NCI-H748 (cell line): Measurements from ENCODE around the gene COQ8A.
A peak's percentile ranks its signal among the peaks of the same experiment; 100 is the strongest.

Experiments
- DNase-seq: peaks from one replicate; lab custom pipeline; 2025; ENCODE audit not compliant: unreplicated experiment; lab: John Stamatoyannopoulos, UW

The COQ8A gene

DNA sequence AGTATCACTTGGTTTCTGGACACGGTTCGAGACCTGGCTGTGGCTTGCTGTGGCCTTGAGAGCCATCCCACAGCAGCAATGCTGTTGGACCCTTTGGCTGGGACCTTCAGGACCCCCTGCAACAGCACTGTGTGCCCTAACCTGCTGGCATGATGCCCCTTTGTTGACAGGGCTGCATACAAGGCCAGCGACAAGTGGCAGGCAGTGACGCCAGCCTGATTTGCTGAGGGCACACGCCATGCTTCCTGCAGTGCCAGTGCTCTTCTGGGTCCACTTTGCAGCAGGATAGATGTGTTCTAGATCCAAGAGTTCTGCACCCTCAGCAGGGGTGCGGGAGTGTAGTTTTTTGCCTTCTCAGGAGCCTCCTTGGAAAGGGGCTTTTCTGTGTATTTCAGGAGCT, 32.8 kb downstream of the COQ8A start:
- no peak for DNase-seq

- no peak for DNase-seq
Observed at GRCh38 chr1:226973371-226973897, 33.3 kb downstream of the COQ8A start.

GRCh38 chr1:226973898-226974543, 33.9 kb downstream of the COQ8A start:
- no peak for DNase-seq

- DNase-seq = no peak
Observed at GRCh38 chr1:226974544-226975258, 34.6 kb downstream of the COQ8A start.

GRCh38 chr1:226975259-226976250, 35.5 kb downstream of the COQ8A start:
- DNase-seq = peak; percentile 63

GRCh38 chr1:226976276-226976977, 36.3 kb downstream of the COQ8A start:
- no peak for DNase-seq

GRCh38 chr1:226976978-226977642, 37.0 kb downstream of the COQ8A start:
- no peak for DNase-seq

DNA sequence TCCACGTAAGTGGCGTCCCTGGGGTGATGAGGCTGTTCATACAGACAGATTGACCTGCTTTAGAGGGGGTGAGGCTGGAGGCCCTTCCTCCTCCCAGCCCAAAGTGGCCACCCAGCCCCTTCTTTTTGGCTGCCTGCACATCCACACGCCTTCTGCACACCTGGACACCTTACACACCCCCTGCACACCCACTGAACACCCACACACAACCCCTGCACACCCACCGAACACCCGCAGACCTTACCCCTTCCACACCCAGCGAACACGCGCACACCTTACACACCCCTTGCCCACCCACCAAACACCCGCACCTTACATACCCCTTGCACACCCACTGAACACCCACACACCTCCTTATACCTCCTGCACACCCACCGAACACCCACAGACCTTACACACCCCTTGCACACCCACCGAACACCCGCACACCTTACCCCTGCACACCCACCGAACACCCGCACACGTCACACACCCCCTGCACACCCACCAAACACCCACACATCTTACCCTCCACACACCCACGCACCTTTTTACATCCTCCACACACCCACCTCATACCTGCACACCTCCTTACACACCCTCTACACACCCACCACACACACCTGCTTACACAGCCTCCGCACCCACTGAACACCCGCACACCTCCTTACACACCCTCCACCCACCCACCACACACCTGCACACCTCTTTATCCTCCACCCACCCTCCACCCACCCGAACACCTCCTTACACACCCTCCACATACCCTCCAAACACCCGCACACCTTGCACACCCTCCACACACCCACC, 37.7 kb downstream of the COQ8A start:
- DNase-seq = no peak

GRCh38 chr1:226978432-226979114, 38.5 kb downstream of the COQ8A start:
- DNase-seq = no peak

GRCh38 chr1:226979115-226979516, 39.0 kb downstream of the COQ8A start:
- DNase-seq = no peak

GRCh38 chr1:226979517-226980121, 39.5 kb downstream of the COQ8A start:
- no peak for DNase-seq

- no peak for DNase-seq
Observed at GRCh38 chr1:226980122-226980560, 40.0 kb downstream of the COQ8A start.

DNA sequence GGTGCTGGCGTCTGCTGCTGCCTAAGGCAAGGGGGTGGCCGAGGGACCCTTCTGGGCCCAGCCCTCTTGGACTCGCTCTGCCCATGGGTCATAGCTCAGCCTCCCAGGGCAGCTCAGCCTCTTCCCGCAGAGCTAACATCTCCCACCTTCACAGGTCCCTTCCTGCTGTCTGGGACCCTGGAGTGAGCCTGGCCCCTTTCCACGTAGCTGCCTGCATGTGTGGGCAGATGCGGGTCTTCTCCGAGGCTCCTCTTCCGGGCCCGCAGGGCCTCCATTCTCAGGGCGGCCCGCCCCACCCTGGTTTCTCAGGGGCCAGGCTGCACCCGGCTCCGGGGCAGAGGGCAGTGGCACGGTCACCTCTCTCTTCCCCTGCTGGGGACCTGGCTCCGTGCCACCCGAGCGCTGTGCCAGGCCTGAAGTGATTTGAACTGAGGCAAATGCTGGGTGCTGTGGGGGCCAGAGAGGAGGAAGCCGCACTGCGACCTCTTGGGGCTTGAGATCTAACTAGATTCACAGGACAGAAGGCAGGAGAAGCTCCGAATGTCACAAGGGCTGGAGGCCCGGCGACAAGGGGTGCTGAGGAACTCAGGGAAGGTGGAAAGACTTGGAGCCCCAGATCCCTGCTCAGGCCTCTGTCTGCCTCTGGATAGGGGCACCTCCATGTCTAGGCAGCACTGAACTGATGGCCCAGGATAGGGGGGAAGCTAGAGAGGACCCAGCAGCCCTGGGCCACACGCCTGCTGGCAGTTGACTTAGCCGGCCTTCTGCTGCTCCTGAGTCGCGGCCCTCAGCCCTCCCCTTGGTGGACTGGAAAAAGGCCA, 40.7 kb downstream of the COQ8A start:
- no peak for DNase-seq

DNA sequence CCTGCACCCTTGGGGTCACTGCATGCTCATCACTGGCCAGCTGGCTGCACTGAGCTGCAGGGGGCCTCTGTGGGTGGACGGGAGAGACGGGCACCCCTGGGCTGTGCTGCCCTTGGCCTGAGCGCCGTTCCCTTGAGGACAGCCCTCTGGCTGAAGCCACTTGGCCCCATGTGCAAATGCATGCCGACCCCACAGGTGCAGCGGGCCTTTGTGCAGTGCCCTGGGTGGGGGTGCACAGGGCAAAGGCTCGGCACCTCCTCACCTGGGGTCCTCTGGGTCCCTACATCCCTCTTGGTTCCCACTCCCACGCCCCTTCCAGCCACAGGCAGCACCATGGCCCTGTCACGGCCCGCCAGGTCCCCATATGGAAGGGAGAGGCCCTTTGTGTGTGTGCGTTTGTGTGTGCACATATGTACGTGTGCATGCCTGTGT, 41.3 kb downstream of the COQ8A start:
- no peak for DNase-seq

DNA sequence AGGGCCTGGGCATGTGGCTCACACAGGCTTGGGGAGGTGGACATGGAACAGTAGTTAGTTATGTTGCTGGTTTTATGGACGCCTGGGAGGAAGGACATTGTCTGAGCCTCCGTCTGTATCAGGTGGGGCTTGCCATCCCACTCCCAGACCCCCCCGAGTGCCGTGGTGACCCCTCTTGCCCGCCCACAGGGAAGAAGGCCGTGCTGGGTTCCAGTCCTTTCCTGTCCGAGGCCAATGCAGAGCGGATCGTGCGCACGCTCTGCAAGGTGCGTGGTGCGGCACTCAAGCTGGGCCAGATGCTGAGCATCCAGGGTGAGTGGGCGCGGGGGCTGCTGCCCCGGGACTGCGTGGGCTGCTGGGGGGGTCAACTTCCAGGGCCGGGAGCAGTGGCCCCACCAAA, 41.7 kb downstream of the COQ8A start:
- DNase-seq = no peak

DNA sequence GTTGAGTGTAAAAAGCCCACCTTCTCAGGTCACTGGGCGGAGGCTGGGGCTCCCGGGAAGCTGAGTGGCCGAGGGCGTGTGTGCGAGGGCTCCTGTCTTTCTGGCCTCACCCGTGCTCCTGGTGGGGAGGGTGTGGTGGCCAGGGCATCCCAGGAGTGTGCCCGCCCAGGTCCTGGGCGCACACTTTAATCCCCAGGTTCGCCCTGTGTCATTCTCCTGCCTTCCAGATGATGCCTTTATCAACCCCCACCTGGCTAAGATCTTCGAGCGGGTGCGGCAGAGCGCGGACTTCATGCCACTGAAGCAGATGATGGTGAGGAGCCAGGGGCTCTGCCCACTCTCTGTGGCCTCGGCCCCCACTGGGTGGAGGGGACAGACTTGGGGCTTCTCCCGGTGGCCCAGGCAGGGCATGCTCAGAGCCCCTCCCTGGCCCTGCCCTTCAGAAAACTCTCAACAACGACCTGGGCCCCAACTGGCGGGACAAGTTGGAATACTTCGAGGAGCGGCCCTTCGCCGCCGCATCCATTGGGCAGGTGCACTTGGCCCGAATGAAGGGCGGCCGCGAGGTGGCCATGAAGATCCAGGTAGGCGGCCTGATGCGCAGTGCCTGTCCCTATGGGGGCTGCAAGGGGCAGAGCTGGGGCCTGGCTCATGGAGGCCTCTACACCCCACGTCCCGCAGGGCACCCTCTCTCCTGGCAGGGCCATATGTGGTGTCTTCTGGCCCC, 42.5 kb downstream of the COQ8A start:
- no peak for DNase-seq
